HepG2 (cell line): ENCODE measurements around the gene DDN. TPM values are rescaled to one million over a fixed set of nuclear protein-coding genes. Genes with fewer than 3 reads are reported as not detected.

ENCODE experiments used
- AKAP8 ChIP-seq: sonication (generic); formaldehyde crosslinking; IDR thresholded peaks from 2 replicates; pipeline ENCODE4 v1.5.1; 2020; ENCODE audit warnings: mild to moderate bottlenecking, missing genetic modification reagents
- BRCA1 ChIP-seq: sonication (generic); formaldehyde crosslinking; IDR thresholded peaks from 2 replicates; pipeline ENCODE4 v1.4.0; 2020; ENCODE audit warnings: missing genetic modification reagents
- DMAP1 ChIP-seq: IDR thresholded peaks from 2 replicates; pipeline ENCODE4 v1.6.1; 2016
- DNMT3B ChIP-seq: conservative IDR thresholded peaks from 2 replicates; pipeline ENCODE4 v1.6.1; 2016; ENCODE audit warnings: missing biosample characterization, control low read depth
- KDM5B ChIP-seq: sonication (generic); formaldehyde crosslinking; IDR thresholded peaks from 2 replicates; pipeline ENCODE4 v1.4.0; 2020; ENCODE audit warnings: missing genetic modification reagents, mild to moderate bottlenecking, borderline replicate concordance
- NFE2L1 ChIP-seq: sonication (generic); formaldehyde crosslinking; IDR thresholded peaks from 2 replicates; pipeline ENCODE4 v1.4.0; 2020; ENCODE audit warnings: missing genetic modification reagents, mild to moderate bottlenecking, borderline replicate concordance
- NRL ChIP-seq: sonication (generic); formaldehyde crosslinking; IDR thresholded peaks from 2 replicates; pipeline ENCODE4 v1.5.0; 2020; ENCODE audit warnings: missing genetic modification reagents, mild to moderate bottlenecking, moderate library complexity, borderline replicate concordance
- RNF2 ChIP-seq: fragments of 450-650 bp; conservative IDR thresholded peaks from 2 replicates; pipeline ENCODE4 v1.6.1; 2016; ENCODE audit warnings: low read depth
- SNAI1 ChIP-seq: sonication (generic); formaldehyde crosslinking; IDR thresholded peaks from 2 replicates; pipeline ENCODE4 v1.5.0; 2020; ENCODE audit warnings: mild to moderate bottlenecking, missing genetic modification reagents, borderline replicate concordance
- ZBTB20 ChIP-seq: sonication (generic); formaldehyde crosslinking; IDR thresholded peaks from 2 replicates; pipeline ENCODE4 v1.8.1; 2023; ENCODE audit warnings: missing genetic modification reagents, low read depth, mild to moderate bottlenecking, borderline replicate concordance
- ZBTB7A ChIP-seq: sonication (generic); formaldehyde crosslinking; IDR thresholded peaks from 2 replicates; pipeline ENCODE4 v1.8.0; 2022; ENCODE audit warnings: mild to moderate bottlenecking, missing genetic modification reagents
- ZFAT ChIP-seq: sonication (generic); formaldehyde crosslinking; conservative IDR thresholded peaks from 2 replicates; pipeline ENCODE4 v1.8.1; 2023; ENCODE audit warnings: missing genetic modification reagents, inconsistent platforms
- ZMAT3 ChIP-seq: sonication (generic); formaldehyde crosslinking; conservative IDR thresholded peaks from 2 replicates; pipeline ENCODE4 v1.7.0; 2021; ENCODE audit warnings: missing genetic modification reagents
- ZNF224 ChIP-seq: sonication (generic); formaldehyde crosslinking; IDR thresholded peaks from 2 replicates; pipeline ENCODE4 v1.5.0; 2020; ENCODE audit warnings: mild to moderate bottlenecking, missing genetic modification reagents
- ZSCAN20 ChIP-seq: sonication (generic); formaldehyde crosslinking; IDR thresholded peaks from 2 replicates; pipeline ENCODE4 v1.4.0; 2020; ENCODE audit warnings: missing genetic modification reagents, mild to moderate bottlenecking, borderline replicate concordance
- polyA plus RNA-seq, 8 experiments: library from polyadenylated mRNA; depleted of rRNA in 3 of 8; stranded (reverse) in 7 of 8; unstranded in 1 of 8; fragments of >200 nt; fragmentation: Illumina TruSeq in 4 of 8; extraction: Trizol in 4 of 8; gene quantifications; 2 replicates each; pipeline versions ENCODE4 v1.2.1 to v1.2.3, GENCODE V29; 2011 to 2016; ENCODE audit warnings: low read depth in 4 of 8, missing spikeins in 1 of 8, mixed read lengths in 1 of 8; ENCODE audit not compliant: insufficient read depth in 1 of 8
- total RNA-seq, 5 experiments: library from RNA; depleted of rRNA; stranded (reverse); fragments of >200 nt; fragmentation: Illumina TruSeq; extraction: Trizol; gene quantifications; 2 replicates each; pipeline ENCODE4 v1.2.3, GENCODE V29; 2016; ENCODE audit warnings: low read depth in 1 of 5
- TF ChIP-seq, protein P1 (sequence below): sonication (generic); formaldehyde crosslinking; IDR thresholded peaks from 2 replicates; pipeline ENCODE4 v1.4.0; 2020; ENCODE audit warnings: missing genetic modification reagents
- TF ChIP-seq, protein P2 (sequence below): IDR thresholded peaks from 2 replicates; pipeline ENCODE4 v1.6.1; 2016; ENCODE audit warnings: mild to moderate bottlenecking
- TF ChIP-seq, protein P3 (sequence below): sonication (generic); formaldehyde crosslinking; IDR thresholded peaks from 2 replicates; pipeline ENCODE4 v1.5.0; 2020; ENCODE audit warnings: missing genetic modification reagents, mild to moderate bottlenecking, borderline replicate concordance
- TF ChIP-seq, protein P4 (sequence below): sonication (generic); formaldehyde crosslinking; IDR thresholded peaks from 2 replicates; pipeline ENCODE4 v1.5.1; 2020; ENCODE audit warnings: mild to moderate bottlenecking, moderate library complexity, missing genetic modification reagents
- TF ChIP-seq, protein P5 (sequence below): sonication (generic); formaldehyde crosslinking; IDR thresholded peaks from 2 replicates; pipeline ENCODE4 v1.5.0; 2020; ENCODE audit warnings: missing genetic modification reagents
- TF ChIP-seq, protein P6 (sequence below): sonication (generic); formaldehyde crosslinking; IDR thresholded peaks from 2 replicates; pipeline ENCODE4 v1.4.0; 2020; ENCODE audit warnings: mild to moderate bottlenecking, missing genetic modification reagents

Gene DDN
- total and polyA plus RNA-seq, 2 of the 13 experiments (the other 11 are each of a cell fraction or from before 2014, with no cell fraction given) = 0.24 to 0.53 TPM

DNA sequence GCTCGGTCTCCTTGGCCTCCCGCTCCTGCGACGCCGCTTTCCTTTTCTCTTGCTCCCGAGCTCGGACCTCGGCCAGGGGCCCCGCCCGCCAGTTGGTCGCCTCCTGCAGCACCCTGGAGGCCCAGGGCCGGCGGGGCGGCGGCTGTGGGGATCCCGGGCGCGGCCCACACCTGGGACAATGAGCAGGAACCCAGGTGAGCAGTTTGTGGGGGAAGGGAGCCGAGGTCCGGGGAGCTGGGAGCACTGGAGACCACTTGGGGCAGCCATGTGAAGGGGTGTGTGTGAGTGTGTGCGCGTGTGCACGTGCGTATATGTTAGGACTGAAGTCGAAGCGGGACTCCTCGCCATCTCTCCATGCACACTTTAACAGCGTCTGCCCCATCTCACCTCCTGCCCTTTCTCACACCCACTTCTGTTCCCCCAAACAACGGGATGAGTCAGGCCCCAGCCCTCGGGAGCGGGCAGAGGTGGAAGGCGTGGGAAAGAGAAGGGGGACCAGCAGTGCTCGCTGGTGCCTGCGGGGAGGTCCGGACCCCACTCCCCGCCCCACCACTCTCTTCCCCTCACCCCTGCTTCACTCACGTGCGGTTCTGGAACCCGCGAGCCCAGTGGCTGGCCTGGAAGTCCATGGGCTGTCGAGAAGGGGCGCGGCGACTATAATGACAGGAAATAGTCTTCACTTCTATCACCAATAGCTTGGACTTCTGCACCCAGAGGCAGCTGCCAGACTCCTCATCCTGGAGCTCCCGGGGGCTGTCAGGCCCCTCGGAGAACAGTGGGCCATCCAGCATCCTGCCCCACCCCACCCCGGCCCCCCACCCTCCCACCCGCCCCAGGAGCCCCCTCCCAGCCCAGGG, 450 bp downstream of the DDN start (continued):
- TF ChIP-seq, protein P1, sequence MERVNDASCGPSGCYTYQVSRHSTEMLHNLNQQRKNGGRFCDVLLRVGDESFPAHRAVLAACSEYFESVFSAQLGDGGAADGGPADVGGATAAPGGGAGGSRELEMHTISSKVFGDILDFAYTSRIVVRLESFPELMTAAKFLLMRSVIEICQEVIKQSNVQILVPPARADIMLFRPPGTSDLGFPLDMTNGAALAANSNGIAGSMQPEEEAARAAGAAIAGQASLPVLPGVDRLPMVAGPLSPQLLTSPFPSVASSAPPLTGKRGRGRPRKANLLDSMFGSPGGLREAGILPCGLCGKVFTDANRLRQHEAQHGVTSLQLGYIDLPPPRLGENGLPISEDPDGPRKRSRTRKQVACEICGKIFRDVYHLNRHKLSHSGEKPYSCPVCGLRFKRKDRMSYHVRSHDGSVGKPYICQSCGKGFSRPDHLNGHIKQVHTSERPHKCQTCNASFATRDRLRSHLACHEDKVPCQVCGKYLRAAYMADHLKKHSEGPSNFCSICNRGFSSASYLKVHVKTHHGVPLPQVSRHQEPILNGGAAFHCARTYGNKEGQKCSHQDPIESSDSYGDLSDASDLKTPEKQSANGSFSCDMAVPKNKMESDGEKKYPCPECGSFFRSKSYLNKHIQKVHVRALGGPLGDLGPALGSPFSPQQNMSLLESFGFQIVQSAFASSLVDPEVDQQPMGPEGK (CRISPR knock-in tag) = peak; percentile 35; the same call in 1 of the 2 replicates
- TF ChIP-seq, protein P2, sequence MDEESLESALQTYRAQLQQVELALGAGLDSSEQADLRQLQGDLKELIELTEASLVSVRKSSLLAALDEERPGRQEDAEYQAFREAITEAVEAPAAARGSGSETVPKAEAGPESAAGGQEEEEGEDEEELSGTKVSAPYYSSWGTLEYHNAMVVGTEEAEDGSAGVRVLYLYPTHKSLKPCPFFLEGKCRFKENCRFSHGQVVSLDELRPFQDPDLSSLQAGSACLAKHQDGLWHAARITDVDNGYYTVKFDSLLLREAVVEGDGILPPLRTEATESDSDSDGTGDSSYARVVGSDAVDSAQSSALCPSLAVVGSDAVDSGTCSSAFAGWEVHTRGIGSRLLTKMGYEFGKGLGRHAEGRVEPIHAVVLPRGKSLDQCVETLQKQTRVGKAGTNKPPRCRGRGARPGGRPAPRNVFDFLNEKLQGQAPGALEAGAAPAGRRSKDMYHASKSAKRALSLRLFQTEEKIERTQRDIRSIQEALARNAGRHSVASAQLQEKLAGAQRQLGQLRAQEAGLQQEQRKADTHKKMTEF = 0 out of 2 replicates have a peak, but pooled peaks have one; percentile 65
- TF ChIP-seq DNMT3B (no peak), KDM5B (CRISPR knock-in tag) (peak; percentile 95), NFE2L1 (CRISPR knock-in tag) (peak; percentile 50; the same call in 1 of the 2 replicates), ZNF224 (peak; percentile 95), ZBTB20 (peak; percentile 62; the same call in 1 of the 2 replicates), ZBTB7A (CRISPR knock-in tag) (peak; percentile 76; the same call in 1 of the 2 replicates), BRCA1 (CRISPR knock-in tag) (peak; percentile 52; the same call in 1 of the 2 replicates), SNAI1 (CRISPR knock-in tag) (peak; percentile 86), ZFAT (CRISPR knock-in tag) (peak; percentile 59; the same call in 1 of the 2 replicates), NRL (CRISPR knock-in tag) (peak; percentile 99), ZSCAN20 (CRISPR knock-in tag) (peak; percentile 95; the same call in 1 of the 2 replicates), DMAP1 (CRISPR knock-in tag) (peak; percentile 66; the same call in 1 of the 2 replicates), RNF2 (peak; percentile 85; the same call in 1 of the 2 replicates), ZMAT3 (peak; percentile 77; the same call in 1 of the 2 replicates), AKAP8 (CRISPR knock-in tag) (no peak)
- TF ChIP-seq, protein P3, sequence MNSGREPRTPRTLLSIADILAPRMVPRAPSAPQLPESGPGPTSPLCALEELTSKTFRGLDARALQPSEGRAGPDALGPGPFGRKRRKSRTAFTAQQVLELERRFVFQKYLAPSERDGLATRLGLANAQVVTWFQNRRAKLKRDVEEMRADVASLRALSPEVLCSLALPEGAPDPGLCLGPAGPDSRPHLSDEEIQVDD (CRISPR knock-in tag) = peak; percentile 90; the same call in 1 of the 2 replicates
- TF ChIP-seq, protein P4, sequence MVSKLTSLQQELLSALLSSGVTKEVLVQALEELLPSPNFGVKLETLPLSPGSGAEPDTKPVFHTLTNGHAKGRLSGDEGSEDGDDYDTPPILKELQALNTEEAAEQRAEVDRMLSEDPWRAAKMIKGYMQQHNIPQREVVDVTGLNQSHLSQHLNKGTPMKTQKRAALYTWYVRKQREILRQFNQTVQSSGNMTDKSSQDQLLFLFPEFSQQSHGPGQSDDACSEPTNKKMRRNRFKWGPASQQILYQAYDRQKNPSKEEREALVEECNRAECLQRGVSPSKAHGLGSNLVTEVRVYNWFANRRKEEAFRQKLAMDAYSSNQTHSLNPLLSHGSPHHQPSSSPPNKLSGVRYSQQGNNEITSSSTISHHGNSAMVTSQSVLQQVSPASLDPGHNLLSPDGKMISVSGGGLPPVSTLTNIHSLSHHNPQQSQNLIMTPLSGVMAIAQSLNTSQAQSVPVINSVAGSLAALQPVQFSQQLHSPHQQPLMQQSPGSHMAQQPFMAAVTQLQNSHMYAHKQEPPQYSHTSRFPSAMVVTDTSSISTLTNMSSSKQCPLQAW (CRISPR knock-in tag) = peak; percentile 54; the same call in 1 of the 2 replicates
- TF ChIP-seq, protein P5, sequence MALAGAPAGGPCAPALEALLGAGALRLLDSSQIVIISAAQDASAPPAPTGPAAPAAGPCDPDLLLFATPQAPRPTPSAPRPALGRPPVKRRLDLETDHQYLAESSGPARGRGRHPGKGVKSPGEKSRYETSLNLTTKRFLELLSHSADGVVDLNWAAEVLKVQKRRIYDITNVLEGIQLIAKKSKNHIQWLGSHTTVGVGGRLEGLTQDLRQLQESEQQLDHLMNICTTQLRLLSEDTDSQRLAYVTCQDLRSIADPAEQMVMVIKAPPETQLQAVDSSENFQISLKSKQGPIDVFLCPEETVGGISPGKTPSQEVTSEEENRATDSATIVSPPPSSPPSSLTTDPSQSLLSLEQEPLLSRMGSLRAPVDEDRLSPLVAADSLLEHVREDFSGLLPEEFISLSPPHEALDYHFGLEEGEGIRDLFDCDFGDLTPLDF (CRISPR knock-in tag) = no peak; the same call in 1 of the 2 replicates
- TF ChIP-seq, protein P6, sequence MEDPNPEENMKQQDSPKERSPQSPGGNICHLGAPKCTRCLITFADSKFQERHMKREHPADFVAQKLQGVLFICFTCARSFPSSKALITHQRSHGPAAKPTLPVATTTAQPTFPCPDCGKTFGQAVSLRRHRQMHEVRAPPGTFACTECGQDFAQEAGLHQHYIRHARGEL (CRISPR knock-in tag) = peak; percentile 67; the same call in 1 of the 2 replicates
